ENCODE data around the gene KLHDC10. TPM values are rescaled to one million over a fixed set of nuclear protein-coding genes. Genes with fewer than 3 reads are reported as not detected.
"Not testable (repeated sequence)": the region's sequence is repeated elsewhere in the genome, so short reads cannot be mapped to it uniquely, and the experiment has no call there.

Gene KLHDC10
- 10 to 100 TPM; 16.2 to 21.3 TPM for total RNA-seq

GRCh38 chr7:130069978-130070860 is at the start of gene KLHDC10:
Gene KLHDC10, plus strand, starts transcription at chr7:130070534. Its CDS starts 110 bp downstream, at chr7:130070644.
- peak; percentile 98 for ATAC-seq (replicated peaks)
- H3K4me1 Mint-ChIP-seq: peaks cover 39% of the 10 kb centered on the region
- H3K27me3 Mint-ChIP-seq: no peaks in the 10 kb centered on the region
- H3K36me3 Mint-ChIP-seq (ENCODE audit: low read depth): peaks cover 19% of the 10 kb centered on the region
- peak within 1 kb of the TSS; percentile 97 for H3K27ac Mint-ChIP-seq
- H3K9me3 Mint-ChIP-seq: peaks cover 3% of the 10 kb centered on the region
- peak within 1 kb of the TSS; percentile 99 for H3K4me3 Mint-ChIP-seq

- ATAC-seq (replicated peaks): no peak
- Mint-ChIP-seq H3K27me3 (no peaks in the 10 kb centered on the region), H3K27ac (no peak overlapping the region), H3K4me3 (no peak overlapping the region), H3K36me3 (ENCODE audit: low read depth) (peaks cover 84% of the 10 kb centered on the region), H3K9me3 (no peaks in the 10 kb centered on the region), H3K4me1 (no peaks in the 10 kb centered on the region)
These were observed 49.1 kb upstream of the KLHDC10 start for GRCh38 chr7:130021105-130021834.

- Mint-ChIP-seq H3K27ac (no peak overlapping the region), H3K9me3 (no peaks in the 10 kb centered on the region), H3K36me3 (ENCODE audit: low read depth) (peaks cover 91% of the 10 kb centered on the region), H3K27me3 (no peaks in the 10 kb centered on the region), H3K4me1 (no peaks in the 10 kb centered on the region), H3K4me3 (no peak overlapping the region)
- ATAC-seq (replicated peaks): no peak
These were observed 48.2 kb upstream of the KLHDC10 start for GRCh38 chr7:130022115-130022514.

- Mint-ChIP-seq H3K4me1 (no peaks in the 10 kb centered on the region), H3K36me3 (ENCODE audit: low read depth) (peaks cover 96% of the 10 kb centered on the region), H3K27me3 (no peaks in the 10 kb centered on the region), H3K27ac (no peak overlapping the region), H3K4me3 (no peak overlapping the region), H3K9me3 (no peaks in the 10 kb centered on the region)
- peak; percentile 42 for ATAC-seq (replicated peaks)
These were observed 47.6 kb upstream of the KLHDC10 start for GRCh38 chr7:130022623-130023175.

GRCh38 chr7:130024390-130024789 is 45.9 kb upstream of the KLHDC10 start:
- Mint-ChIP-seq H3K4me3 (no peak overlapping the region), H3K27ac (peak overlapping the region; percentile 17), H3K9me3 (no peaks in the 10 kb centered on the region), H3K27me3 (no peaks in the 10 kb centered on the region), H3K4me1 (no peaks in the 10 kb centered on the region), H3K36me3 (ENCODE audit: low read depth) (peaks cover 96% of the 10 kb centered on the region)
- no peak for ATAC-seq (replicated peaks)

- Mint-ChIP-seq H3K27me3 (no peaks in the 10 kb centered on the region), H3K4me1 (peaks cover 5% of the 10 kb centered on the region), H3K9me3 (no peaks in the 10 kb centered on the region), H3K27ac (no peak overlapping the region), H3K4me3 (no peak overlapping the region), H3K36me3 (ENCODE audit: low read depth) (peaks cover 82% of the 10 kb centered on the region)
- ATAC-seq (replicated peaks): no peak
These were observed 37.6 kb upstream of the KLHDC10 start for GRCh38 chr7:130032698-130033097.

- Mint-ChIP-seq H3K27ac (no peak overlapping the region), H3K9me3 (no peaks in the 10 kb centered on the region), H3K27me3 (no peaks in the 10 kb centered on the region), H3K4me1 (peaks cover 5% of the 10 kb centered on the region), H3K4me3 (no peak overlapping the region), H3K36me3 (ENCODE audit: low read depth) (peaks cover 84% of the 10 kb centered on the region)
- no peak for ATAC-seq (replicated peaks)
These were observed 32.6 kb upstream of the KLHDC10 start for GRCh38 chr7:130037703-130038102.

GRCh38 chr7:130040576-130040975 is 29.8 kb upstream of the KLHDC10 start:
- Mint-ChIP-seq H3K4me1 (peaks cover 5% of the 10 kb centered on the region), H3K27me3 (no peaks in the 10 kb centered on the region), H3K4me3 (no peak overlapping the region), H3K9me3 (no peaks in the 10 kb centered on the region), H3K27ac (no peak overlapping the region), H3K36me3 (ENCODE audit: low read depth) (peaks cover 93% of the 10 kb centered on the region)
- ATAC-seq (replicated peaks): no peak

GRCh38 chr7:130047831-130048230 is 22.5 kb upstream of the KLHDC10 start:
- Mint-ChIP-seq H3K9me3 (no peaks in the 10 kb centered on the region), H3K36me3 (ENCODE audit: low read depth) (peaks cover 40% of the 10 kb centered on the region), H3K27me3 (no peaks in the 10 kb centered on the region), H3K4me3 (no peak overlapping the region), H3K27ac (no peak overlapping the region), H3K4me1 (peaks cover 5% of the 10 kb centered on the region)
- no peak for ATAC-seq (replicated peaks)

GRCh38 chr7:130048906-130049305 is 21.4 kb upstream of the KLHDC10 start:
- Mint-ChIP-seq H3K4me1 (peaks cover 7% of the 10 kb centered on the region), H3K4me3 (no peak overlapping the region), H3K9me3 (no peaks in the 10 kb centered on the region), H3K27ac (no peak overlapping the region), H3K36me3 (ENCODE audit: low read depth) (peaks cover 29% of the 10 kb centered on the region), H3K27me3 (no peaks in the 10 kb centered on the region)
- ATAC-seq (replicated peaks): no peak

- not testable (repeated sequence) for H3K36me3 Mint-ChIP-seq (ENCODE audit: low read depth); H3K4me3 Mint-ChIP-seq; H3K9me3 Mint-ChIP-seq; ATAC-seq (replicated peaks); H3K27me3 Mint-ChIP-seq; H3K27ac Mint-ChIP-seq
- peaks cover 10% of the 10 kb centered on the region for H3K4me1 Mint-ChIP-seq
These were observed 18.1 kb upstream of the KLHDC10 start for GRCh38 chr7:130052250-130052649.

GRCh38 chr7:130055198-130055597 is 15.1 kb upstream of the KLHDC10 start:
- H3K4me3 Mint-ChIP-seq; H3K36me3 Mint-ChIP-seq (ENCODE audit: low read depth); ATAC-seq (replicated peaks); H3K27me3 Mint-ChIP-seq; H3K27ac Mint-ChIP-seq; H3K9me3 Mint-ChIP-seq: not testable (repeated sequence)
- H3K4me1 Mint-ChIP-seq: peaks cover 10% of the 10 kb centered on the region

GRCh38 chr7:130062246-130062645 is 8.1 kb upstream of the KLHDC10 start:
- H3K9me3 Mint-ChIP-seq: no peaks in the 10 kb centered on the region
- H3K27ac Mint-ChIP-seq: no peak overlapping the region
- H3K4me1 Mint-ChIP-seq: no peaks in the 10 kb centered on the region
- H3K36me3 Mint-ChIP-seq (ENCODE audit: low read depth): no peaks in the 10 kb centered on the region
- H3K4me3 Mint-ChIP-seq: no peak overlapping the region
- no peak for ATAC-seq (replicated peaks)
- no peaks in the 10 kb centered on the region for H3K27me3 Mint-ChIP-seq

GRCh38 chr7:130063036-130063435 is 7.3 kb upstream of the KLHDC10 start:
- Mint-ChIP-seq H3K9me3 (no peaks in the 10 kb centered on the region), H3K36me3 (ENCODE audit: low read depth) (no peaks in the 10 kb centered on the region), H3K27me3 (no peaks in the 10 kb centered on the region), H3K4me1 (no peaks in the 10 kb centered on the region), H3K27ac (no peak overlapping the region), H3K4me3 (no peak overlapping the region)
- peak; percentile 69 for ATAC-seq (replicated peaks)

GRCh38 chr7:130064580-130064926 is 5.8 kb upstream of the KLHDC10 start:
- not testable (repeated sequence) for H3K4me3 Mint-ChIP-seq, H3K27ac Mint-ChIP-seq

More at GRCh38 chr7:130064580-130064926, 5.8 kb upstream of the KLHDC10 start:
- not testable (repeated sequence) for H3K9me3 Mint-ChIP-seq; ATAC-seq (replicated peaks); H3K36me3 Mint-ChIP-seq (ENCODE audit: low read depth); H3K27me3 Mint-ChIP-seq; H3K4me1 Mint-ChIP-seq
